GM12878 (cell line): ENCODE measurements around the gene PLEKHH1. TPM values are rescaled to one million over a fixed set of nuclear protein-coding genes. Genes with fewer than 3 reads are reported as not detected.

Experiments
- ATF2 ChIP-seq: IDR thresholded peaks from 2 replicates; pipeline ENCODE4 v1.6.1; 2012; ENCODE audit warnings: low read length, inconsistent platforms
- CHD4 ChIP-seq: fragments of 200-600 bp; sonication (generic); IDR thresholded peaks from 2 replicates; pipeline ENCODE4 v1.6.1; 2016; ENCODE audit warnings: mild to moderate bottlenecking
- HCFC1 ChIP-seq: fragments of 150-350 bp; IDR thresholded peaks from 2 replicates; pipeline ENCODE4 v1.6.1; 2014; ENCODE audit warnings: low read length
- KLF5 ChIP-seq: fragments of 450-650 bp; IDR thresholded peaks from 2 replicates; pipeline ENCODE4 v1.6.1; 2014; ENCODE audit warnings: mild to moderate bottlenecking; ENCODE audit not compliant: partially characterized antibody
- MTA2 ChIP-seq: fragments of 450-650 bp; IDR thresholded peaks from 2 replicates; pipeline ENCODE4 v1.6.1; 2016; ENCODE audit warnings: low read depth, mild to moderate bottlenecking, moderate library complexity
- NKRF ChIP-seq: fragments of 450-650 bp; conservative IDR thresholded peaks from 2 replicates; pipeline ENCODE4 v1.6.1; 2017; ENCODE audit warnings: mild to moderate bottlenecking, moderate library complexity
- NR2F1 ChIP-seq: fragments of 450-650 bp; conservative IDR thresholded peaks from 2 replicates; pipeline ENCODE4 v1.6.1; 2017; ENCODE audit warnings: mild to moderate bottlenecking
- RAD51 ChIP-seq: fragments of 450-650 bp; IDR thresholded peaks from 2 replicates; pipeline ENCODE4 v1.6.1; 2016; ENCODE audit warnings: moderate library complexity, mild to moderate bottlenecking, inconsistent platforms
- SREBF1 ChIP-seq: IDR thresholded peaks from 2 replicates; pipeline ENCODE4 v1.6.1; 2012; ENCODE audit warnings: mild to moderate bottlenecking, low read length
- ZBTB11 ChIP-seq: fragments of 450-650 bp; formaldehyde crosslinking; IDR thresholded peaks from 2 replicates; pipeline ENCODE4 v1.5.0; 2022; ENCODE audit warnings: mild to moderate bottlenecking, missing genetic modification characterization
- polyA plus RNA-seq, 11 experiments: library from polyadenylated mRNA; depleted of rRNA in 4 of 11; unstranded in 6 of 11; stranded (reverse) in 5 of 11; fragments of >200 nt; fragmentation: Nextera tagmentation in 4 of 11; fragmentation: Illumina TruSeq in 1 of 11; extraction: Ambion mirVana in 4 of 11; extraction: Trizol in 1 of 11; gene quantifications; 1 replicate in 1 of 11; 2 replicates in 10 of 11; pipeline versions ENCODE4 v1.2.1 to v1.2.3, GENCODE V29; 2011 to 2016; ENCODE audit warnings: inconsistent platforms in 2 of 11, missing spikeins in 2 of 11, low read depth in 1 of 11
- total RNA-seq, 4 experiments: library from RNA; depleted of rRNA in 3 of 4; stranded (reverse); fragments of >200 nt in 3 of 4; fragmentation: Illumina TruSeq in 1 of 4; extraction: Trizol in 1 of 4; gene quantifications; 2 replicates each; pipeline versions ENCODE4 v1.2.1 to v1.2.3, GENCODE V29; 2013 to 2021

The PLEKHH1 gene
- total and polyA plus RNA-seq, 10 of the 15 experiments (the other 5 are each of a cell fraction or from before 2014, with no cell fraction given) = 0.11 to 0.95 (median 0.41) TPM

- no peak for TF ChIP-seq ZBTB11 (CRISPR knock-in tag)
- TF ChIP-seq MTA2 = no peak
- no peak for TF ChIP-seq CHD4
- TF ChIP-seq KLF5 = no peak
- no peak for TF ChIP-seq NR2F1
- no peak for TF ChIP-seq ATF2
- TF ChIP-seq NKRF = no peak
- no peak for TF ChIP-seq RAD51
- no peak for TF ChIP-seq HCFC1
- TF ChIP-seq SREBF1 = no peak
Observed at GRCh38 chr14:67519406-67519805, 13.7 kb upstream of the PLEKHH1 start (continued).
